ENCODE results near the gene RAPGEF2. TPM values are rescaled to one million over a fixed set of nuclear protein-coding genes. Genes with fewer than 3 reads are reported as not detected.

Gene RAPGEF2
- total RNA-seq, 1 experiment from 2014 or later: 29.8 TPM

DNA sequence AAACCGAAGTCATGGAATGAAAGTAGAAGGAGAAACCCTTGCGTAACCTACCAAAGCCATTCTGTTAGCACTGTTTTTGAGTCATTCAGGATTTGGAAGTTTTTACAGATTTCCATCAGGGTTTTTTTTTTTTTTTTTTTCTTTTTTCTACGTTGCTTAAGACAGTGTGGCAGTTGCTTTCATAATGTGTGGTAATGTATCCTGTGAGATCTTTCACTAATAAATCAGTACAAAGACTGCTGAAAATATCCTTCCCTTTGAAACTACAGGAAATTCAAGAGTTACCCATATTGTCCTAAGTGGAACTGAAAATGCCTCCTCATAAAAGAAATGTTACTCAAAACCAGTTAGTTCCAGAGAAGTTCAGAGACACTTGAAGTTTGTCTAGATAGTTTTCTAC is 137.8 kb downstream of the RAPGEF2 start:
- POLR2A ChIA-PET (ENCODE audit: unreplicated experiment): no interaction called here
- TF ChIP-seq EZH2 (IDR thresholded peaks at IDR 0.05; ENCODE audit: low read depth): no peak
- TF ChIP-seq, protein P1, sequence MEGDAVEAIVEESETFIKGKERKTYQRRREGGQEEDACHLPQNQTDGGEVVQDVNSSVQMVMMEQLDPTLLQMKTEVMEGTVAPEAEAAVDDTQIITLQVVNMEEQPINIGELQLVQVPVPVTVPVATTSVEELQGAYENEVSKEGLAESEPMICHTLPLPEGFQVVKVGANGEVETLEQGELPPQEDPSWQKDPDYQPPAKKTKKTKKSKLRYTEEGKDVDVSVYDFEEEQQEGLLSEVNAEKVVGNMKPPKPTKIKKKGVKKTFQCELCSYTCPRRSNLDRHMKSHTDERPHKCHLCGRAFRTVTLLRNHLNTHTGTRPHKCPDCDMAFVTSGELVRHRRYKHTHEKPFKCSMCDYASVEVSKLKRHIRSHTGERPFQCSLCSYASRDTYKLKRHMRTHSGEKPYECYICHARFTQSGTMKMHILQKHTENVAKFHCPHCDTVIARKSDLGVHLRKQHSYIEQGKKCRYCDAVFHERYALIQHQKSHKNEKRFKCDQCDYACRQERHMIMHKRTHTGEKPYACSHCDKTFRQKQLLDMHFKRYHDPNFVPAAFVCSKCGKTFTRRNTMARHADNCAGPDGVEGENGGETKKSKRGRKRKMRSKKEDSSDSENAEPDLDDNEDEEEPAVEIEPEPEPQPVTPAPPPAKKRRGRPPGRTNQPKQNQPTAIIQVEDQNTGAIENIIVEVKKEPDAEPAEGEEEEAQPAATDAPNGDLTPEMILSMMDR (conservative IDR thresholded peaks at IDR 0.05): no peak

DNA sequence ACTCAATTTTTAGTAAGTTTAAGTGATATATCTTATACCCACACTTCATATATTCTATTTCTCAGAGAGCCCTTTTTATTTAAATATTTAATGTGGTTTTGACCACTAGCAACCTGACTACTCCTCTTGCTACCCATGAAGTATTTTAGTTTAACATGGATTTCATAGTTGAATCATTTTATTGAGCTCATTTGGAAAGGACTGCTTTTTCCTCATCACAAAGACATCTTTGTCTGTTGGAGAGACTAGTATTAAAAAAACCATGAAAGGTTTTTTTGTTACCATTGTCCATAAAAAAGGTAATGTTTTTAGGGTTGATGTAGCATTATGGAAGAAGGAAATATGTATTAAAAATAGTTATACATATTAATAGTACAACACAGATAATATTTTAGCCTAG is 139.5 kb downstream of the RAPGEF2 start:
- Histone ChIP-seq H3K79me2 (ENCODE audit: low read depth) (no peaks in the 10 kb centered on the region), H3K4me3 (no peak overlapping the region), H3K27me3 (ENCODE audit: insufficient read depth, low read depth) (no peaks in the 10 kb centered on the region), H3K36me3 (ENCODE audit: low read depth) (no peaks in the 10 kb centered on the region), H2AFZ (no peak overlapping the region), H3K9me3 (ENCODE audit: insufficient read depth, low read depth) (no peaks in the 10 kb centered on the region), H3K4me1 (replicated peaks; ENCODE audit: insufficient read depth) (no peaks in the 10 kb centered on the region), H3F3A (ENCODE audit: insufficient read depth, low read depth) (no peaks in the 10 kb centered on the region), H3K9me2 (ENCODE audit: insufficient read depth) (no peaks in the 10 kb centered on the region), H3K4me2 (no peak overlapping the region), H3K27ac (no peak overlapping the region), H4K20me1 (ENCODE audit: insufficient read depth) (no peaks in the 10 kb centered on the region; the same call in 1 of the 2 replicates)
- intact Hi-C loops (cut with micrococcal nuclease; ENCODE audit: unreplicated experiment): no loop called here
- no peak for DNase-seq
- BruUV-seq (replicated peaks): no TSS peak
- CTCF ChIA-PET: no interaction called here
- POLR2A ChIA-PET (ENCODE audit: unreplicated experiment): no interaction called here
- TF ChIP-seq EZH2 (IDR thresholded peaks at IDR 0.05; ENCODE audit: low read depth): no peak

More for the DNA sequence above, 137.8 kb downstream of the RAPGEF2 start:
- Histone ChIP-seq H4K20me1 (ENCODE audit: insufficient read depth) (no peaks in the 10 kb centered on the region; the same call in 1 of the 2 replicates), H3K27ac (no peak overlapping the region), H3K4me2 (no peak overlapping the region), H3K36me3 (ENCODE audit: low read depth) (no peaks in the 10 kb centered on the region), H3K79me2 (ENCODE audit: low read depth) (no peaks in the 10 kb centered on the region), H3F3A (ENCODE audit: insufficient read depth, low read depth) (no peaks in the 10 kb centered on the region), H3K9me3 (ENCODE audit: insufficient read depth, low read depth) (no peaks in the 10 kb centered on the region), H3K4me1 (replicated peaks; ENCODE audit: insufficient read depth) (no peaks in the 10 kb centered on the region), H3K4me3 (no peak overlapping the region), H2AFZ (no peak overlapping the region), H3K9me2 (ENCODE audit: insufficient read depth) (no peaks in the 10 kb centered on the region), H3K27me3 (ENCODE audit: insufficient read depth, low read depth) (no peaks in the 10 kb centered on the region)
- BruUV-seq (replicated peaks): no TSS peak
- intact Hi-C loops (cut with micrococcal nuclease; ENCODE audit: unreplicated experiment): no loop called here
- CTCF ChIA-PET: interaction anchor here (0.6 to 0.7 kb wide), 2 partner anchors 425 to 458 kb away, joined by 5 to 9 read pairs; no protein-coding TSS in a partner anchor
- no peak for DNase-seq

- no peaks in the 10 kb centered on the region for H3K79me2 ChIP-seq (ENCODE audit: low read depth)
- no peak overlapping the region for H3K4me3 ChIP-seq
- no peak overlapping the region for H3K27ac ChIP-seq
- no peaks in the 10 kb centered on the region for H3K9me2 ChIP-seq (ENCODE audit: insufficient read depth)
- DNase-seq: no peak
- no peaks in the 10 kb centered on the region for H4K20me1 ChIP-seq (ENCODE audit: insufficient read depth)
- no peak overlapping the region for H3K4me2 ChIP-seq
- no peaks in the 10 kb centered on the region for H3K36me3 ChIP-seq (ENCODE audit: low read depth)
- H3F3A ChIP-seq (ENCODE audit: insufficient read depth, low read depth): no peaks in the 10 kb centered on the region
- POLR2A ChIA-PET (ENCODE audit: unreplicated experiment): interaction anchor here (0.5 kb wide), 1 partner anchor 97 kb away, joined by 5 read pairs; no protein-coding TSS in a partner anchor
- H3K9me3 ChIP-seq (ENCODE audit: insufficient read depth, low read depth): no peaks in the 10 kb centered on the region
- CTCF ChIA-PET: interaction anchor here (0.6 kb wide), 1 partner anchor 182 kb away, joined by 3 read pairs; no protein-coding TSS in a partner anchor
- BruUV-seq (replicated peaks): no TSS peak
- intact Hi-C loops (cut with micrococcal nuclease; ENCODE audit: unreplicated experiment): no loop called here
- no peak overlapping the region for H2AFZ ChIP-seq
- H3K4me1 ChIP-seq (replicated peaks; ENCODE audit: insufficient read depth): no peaks in the 10 kb centered on the region
- no peak for TF ChIP-seq EZH2 (IDR thresholded peaks at IDR 0.05; ENCODE audit: low read depth)
- TF ChIP-seq, protein P1 (conservative IDR thresholded peaks at IDR 0.05): no peak
- no peaks in the 10 kb centered on the region for H3K27me3 ChIP-seq (ENCODE audit: insufficient read depth, low read depth)
Measured at GRCh38 chr4:159248384-159249178, 145.7 kb downstream of the RAPGEF2 start.

Data from PC-9 (cell line).